Muscle of back (tissue), 11 donors: ENCODE data around the gene ZNRD2. TPM values are rescaled to one million over a fixed set of nuclear protein-coding genes. Genes with fewer than 3 reads are reported as not detected.
A peak's percentile ranks its signal among the peaks of the same experiment; 100 is the strongest.
"Not testable (repeated sequence)": the region's sequence is repeated elsewhere in the genome, so short reads cannot be mapped to it uniquely, and the experiment has no call there.

Source experiments
- DNase-seq, 3 donors: peaks; one replicate each; pipeline versions ENCODE4 v3.0.0 to v3.0.0-alpha.2; 2013
- polyA plus RNA-seq, 10 donors: library from polyadenylated mRNA; unstranded; fragments of 120-200 nt; gene quantifications; one replicate each; pipeline ENCODE4 v1.2.1, GENCODE V29; 2013; ENCODE audit not compliant: insufficient read length in 10 of 10

Gene ZNRD2
- polyA plus RNA-seq, 10 donors, result 51.9 to 71.8 (median 54.4) TPM

DNA sequence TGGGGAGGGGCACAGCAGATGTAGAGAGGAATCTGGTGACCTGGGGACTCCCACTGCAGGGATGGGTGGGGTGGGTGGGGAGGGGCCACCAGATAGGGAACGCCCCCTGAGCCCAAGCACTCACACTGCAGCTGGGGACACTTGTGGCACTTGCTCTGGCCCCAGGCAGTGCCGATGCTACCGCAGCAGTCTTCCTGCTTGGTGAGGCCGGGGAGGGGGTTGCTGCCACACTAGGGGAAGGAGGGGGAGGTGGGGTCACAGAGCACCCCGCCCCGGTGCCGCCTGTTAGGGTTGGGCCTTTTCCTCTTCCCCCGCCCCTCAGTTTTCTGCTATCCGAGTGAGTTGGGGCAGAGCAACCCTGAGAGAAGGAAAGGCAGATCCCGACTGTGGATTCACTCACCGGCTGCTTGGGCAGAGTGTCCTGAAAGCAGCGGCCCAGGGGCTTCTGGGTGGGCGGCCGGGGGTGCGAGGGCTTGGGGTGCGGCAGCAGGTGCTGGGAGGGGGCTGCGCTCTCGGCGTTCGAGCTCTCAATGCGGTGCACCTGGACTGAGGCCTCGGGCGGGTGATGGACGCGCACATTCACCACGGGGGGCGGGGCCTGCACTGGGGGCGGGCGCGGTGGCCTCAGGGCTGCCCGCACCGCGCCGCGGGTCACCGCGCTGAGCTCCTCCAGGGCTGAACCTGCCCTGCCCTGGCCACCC, 16.8 kb upstream of the ZNRD2 start:
- DNase-seq, result no peak

DNA sequence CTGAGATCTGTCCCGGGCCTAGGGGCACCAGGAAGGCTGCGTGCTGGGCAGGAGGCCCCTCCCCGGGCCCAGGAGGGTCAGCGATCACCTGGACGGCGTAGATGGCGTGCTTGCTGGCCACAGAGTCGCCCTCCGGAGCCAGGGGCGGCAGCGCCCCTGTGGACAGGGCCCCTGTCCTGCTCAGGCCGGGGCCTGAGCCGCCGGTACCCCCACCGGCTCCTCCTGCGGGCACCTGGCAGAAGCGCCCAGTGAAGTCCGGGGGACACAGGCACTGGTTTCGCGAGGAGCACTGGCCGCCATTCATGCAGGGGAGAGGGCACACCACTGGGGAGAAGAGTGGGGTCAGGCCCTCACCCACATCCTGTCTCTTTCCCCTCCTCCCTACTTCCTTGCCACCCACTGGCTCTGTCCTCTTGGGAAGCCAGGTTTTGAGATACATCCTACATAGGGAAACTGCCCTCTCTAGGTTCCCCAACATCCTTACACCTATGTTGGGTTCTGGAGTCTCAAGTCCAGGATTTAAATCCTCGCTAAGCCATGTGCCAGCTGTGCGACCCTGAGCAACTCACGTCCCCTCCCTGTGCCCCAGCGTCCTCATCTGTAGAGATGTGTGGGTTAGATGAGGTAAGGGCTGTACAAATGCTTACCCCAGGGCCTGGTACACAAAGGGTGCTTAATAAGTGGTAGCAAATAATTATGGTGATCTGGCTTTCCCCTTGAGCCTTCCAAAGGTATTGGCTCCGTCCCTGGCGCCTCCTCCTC, 16.0 kb upstream of the ZNRD2 start:
- DNase-seq, result no peak

DNA sequence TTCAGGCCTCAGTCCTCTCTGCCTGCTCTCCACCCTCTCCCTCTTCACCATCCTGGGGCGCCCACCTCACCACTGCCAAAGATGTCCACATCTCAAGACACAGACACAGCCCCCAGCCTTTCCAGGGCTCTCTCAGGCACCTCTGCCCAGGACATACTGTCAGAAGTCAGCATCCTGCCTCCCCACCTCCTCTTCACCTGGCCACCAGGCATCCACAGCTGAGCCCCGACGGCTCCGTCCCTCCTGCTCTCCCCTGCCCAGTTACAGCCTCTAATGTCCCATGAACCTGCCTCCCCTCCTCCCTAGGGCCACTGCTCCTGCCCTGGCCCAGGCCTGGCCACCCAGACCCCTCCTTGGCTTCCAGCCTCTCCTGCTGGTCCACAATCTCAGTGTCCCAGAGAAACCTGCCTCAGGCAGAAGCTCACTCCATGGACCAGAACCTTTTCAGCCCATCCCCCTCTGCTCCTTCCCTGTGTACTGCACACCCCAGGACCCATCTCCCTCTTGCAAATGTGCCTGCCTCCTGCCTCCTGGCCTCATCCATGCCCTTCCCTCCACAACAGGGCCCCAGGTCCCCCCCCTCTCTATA, 15.3 kb upstream of the ZNRD2 start:
- DNase-seq, result no peak

DNA sequence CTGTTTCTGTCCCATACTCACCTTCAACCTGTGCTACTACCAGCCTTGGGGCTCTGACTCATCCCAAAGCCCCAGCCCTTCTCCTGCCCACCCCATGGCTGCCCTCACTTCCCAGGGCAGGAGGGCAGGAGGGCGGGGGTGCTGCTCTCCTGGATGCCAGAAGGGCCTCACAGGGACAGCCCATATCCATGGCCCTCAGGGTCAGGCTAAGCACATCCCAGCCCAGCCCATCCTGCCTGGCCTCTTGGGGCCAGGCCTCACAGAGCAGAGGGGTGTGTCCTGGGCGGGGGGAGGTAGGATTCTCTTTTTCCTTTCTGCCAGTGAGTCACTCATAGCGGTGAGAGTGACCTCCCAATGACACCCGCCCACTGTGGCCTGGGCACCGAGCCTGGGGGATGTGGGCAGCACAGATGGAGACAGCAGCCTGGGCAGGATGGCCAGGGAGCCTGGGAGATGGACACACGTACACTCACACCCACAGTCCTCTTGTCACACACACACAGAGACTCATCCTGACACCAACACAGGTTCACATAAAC, 14.5 kb upstream of the ZNRD2 start:
- DNase-seq, result no peak

DNA sequence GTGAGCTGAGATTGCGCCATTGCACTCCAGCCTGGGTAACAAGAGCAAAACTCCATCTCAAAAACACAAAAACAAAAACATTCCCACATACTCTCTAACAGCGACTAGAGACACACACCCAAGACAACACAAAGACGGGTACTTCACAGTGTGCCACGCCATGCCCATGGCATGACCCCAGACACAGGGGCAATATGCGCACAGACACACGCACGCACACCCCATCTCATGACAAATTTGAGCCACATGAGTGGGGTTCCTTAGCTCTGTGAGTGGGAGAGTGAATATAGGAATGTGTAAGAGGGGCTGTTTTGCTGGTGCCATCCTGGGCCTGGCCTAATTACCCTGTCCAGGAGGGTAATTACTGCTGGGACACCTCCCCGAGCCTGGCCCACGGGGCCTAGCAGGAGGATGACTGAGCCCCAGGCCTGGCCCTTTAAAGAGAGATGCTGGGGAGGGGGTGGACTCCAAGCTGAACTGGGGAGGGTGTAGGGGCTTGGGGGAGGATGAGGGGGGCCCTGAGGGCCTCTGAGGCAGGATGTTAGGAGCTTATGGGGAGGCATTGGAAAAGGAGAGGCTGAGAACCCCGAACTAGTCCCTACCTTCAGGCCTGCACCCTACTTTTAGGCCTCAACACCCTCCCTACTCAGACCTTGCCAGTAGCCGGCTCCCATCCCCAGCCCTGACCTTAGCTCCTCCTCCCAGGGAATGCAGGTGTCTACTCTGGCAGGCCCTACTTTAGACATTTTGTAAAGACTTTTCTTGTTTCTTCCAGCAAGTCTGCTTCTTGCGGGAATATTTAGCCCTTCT, 13.6 kb upstream of the ZNRD2 start:
- DNase-seq, result no peak

DNA sequence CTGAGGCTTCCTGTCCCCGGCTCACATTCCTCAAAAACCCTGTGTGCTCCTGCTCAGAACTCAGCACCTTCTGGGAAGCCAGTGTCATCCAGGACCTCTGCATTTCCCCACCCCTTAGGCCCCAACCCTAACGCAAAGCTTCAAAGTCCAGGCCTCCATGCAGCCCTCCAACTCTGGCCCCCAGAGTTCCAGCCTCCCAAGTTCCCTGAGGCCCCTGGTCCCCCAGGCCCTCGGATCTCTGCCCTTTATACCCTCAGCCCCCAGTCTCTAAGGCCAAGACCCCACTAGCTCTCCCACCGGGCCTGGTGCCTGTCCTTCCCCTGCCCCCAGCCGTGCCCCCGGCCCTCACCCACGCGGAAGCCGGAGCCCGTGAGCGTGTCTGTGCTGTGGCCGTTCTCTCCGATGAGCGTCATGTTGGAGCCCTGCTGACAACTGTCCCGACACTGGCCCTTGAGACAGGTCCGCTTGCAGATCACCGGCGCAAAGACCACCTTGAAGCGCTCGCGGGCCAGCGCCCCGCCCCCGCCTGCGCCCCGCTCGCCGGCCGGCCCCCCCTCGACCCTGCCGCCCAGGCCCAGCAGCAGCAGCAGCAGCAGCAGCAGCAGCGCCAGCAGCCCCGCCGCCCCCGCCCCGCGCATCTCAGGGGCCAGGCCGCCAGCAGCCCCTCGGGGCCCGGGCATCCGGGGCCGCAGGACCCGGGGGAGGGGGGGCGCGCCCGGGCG, 12.8 kb upstream of the ZNRD2 start:
- DNase-seq, result peak in 1 of 3 donors; percentile 52

DNA sequence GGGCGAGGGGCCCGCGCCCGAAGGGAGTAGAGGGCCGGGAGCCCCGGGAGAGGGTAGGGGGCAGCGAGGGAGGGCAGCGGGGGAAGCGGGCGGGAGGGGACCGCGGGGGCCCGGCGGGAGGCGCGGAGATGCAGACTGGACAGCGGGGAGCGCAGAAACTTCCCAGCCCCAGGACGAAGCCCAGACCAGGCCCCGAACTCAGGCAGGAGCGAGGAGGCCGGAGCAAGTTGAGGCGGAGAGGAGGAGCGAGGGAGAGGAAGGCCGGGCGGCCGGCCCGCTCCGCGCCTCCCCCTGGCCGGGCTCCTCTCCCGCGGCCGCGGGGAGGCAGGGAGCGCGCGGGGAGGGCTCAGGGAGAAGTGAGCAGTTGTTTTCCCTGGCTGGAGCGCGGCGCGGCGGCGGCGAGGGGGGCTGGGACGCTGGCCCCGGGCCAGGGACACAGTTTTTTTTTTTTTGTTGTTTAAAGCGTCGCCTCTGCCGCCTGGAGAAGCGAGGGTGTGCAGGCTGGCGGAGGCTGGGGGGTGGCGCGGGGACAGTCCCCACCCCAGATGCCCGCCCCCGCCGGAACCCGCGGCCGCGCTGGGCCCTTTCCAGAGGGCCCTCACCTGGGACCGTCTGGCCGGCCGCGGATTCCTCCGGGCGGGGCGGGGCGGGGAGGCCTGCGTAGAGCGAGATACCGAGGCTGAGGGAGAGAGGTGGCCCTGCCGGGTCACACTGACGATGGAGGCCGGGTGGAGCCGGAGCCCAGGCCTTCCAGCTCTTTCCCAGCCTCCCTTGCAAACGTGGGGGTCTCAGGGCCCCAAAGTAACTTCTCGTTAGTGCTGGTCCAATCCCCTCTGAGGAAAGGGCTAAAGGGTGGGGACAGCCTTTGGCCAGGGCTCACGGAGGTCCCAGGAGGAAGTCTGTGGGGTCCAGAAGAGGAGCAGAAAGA, 12.0 kb upstream of the ZNRD2 start, which contains the start of gene LTBP3:
TSS of gene LTBP3 (minus strand) at position 358 of the 928 bp plus-strand sequence. CDS start 400 bp downstream, outside the sequence.
- peak; percentile 90 to 96 (median 93) for DNase-seq

DNA sequence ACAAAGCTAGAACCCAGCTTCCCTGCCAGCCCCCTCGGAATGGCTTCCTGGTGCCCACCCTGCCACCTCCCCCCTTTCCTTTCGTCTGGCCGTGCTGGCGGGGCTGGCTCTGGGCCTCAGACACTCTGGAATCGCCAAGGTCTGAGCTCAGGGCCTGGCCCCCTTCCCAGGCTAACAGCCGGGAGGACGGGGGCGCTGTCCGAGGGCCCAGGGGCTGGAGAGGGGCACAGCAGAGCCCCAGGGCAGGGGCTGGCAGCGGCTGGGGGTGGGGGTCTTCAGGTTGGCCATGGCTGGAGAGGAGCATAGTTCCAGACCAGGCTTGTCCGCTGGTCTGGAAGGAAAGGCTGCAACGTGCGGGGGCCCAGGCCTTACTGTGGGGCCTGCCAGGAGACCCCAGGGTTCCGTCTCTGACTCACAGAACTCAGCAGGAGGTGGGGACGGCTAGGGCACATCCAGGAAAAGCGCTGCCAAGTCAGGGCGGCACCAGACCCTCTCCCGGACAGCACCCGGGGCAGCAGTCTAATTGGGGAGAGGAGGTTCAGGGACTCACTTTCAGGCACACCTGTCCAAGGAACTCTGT, 11.3 kb upstream of the ZNRD2 start:
- no peak for DNase-seq

DNA sequence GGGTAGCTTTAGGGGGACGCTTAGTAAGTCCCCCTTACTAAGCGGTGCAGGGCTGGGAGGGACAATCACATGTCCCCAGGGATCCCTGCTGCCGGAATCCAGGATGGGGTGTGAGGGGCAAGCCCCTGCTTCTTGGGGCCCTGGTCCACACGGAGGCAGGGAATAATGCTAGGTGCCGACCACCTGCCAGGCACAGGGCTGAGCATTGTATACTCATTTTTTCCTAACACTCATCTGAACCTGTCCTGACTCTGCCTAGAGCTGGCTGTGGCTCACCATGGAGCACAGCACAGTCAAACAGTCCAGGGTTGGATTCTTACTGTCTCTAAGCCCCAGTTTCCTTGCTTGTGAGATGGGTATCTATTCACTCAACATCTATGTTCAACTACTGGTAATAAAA, 10.7 kb upstream of the ZNRD2 start:
- peak in 1 of 3 donors; percentile 71 for DNase-seq

DNA sequence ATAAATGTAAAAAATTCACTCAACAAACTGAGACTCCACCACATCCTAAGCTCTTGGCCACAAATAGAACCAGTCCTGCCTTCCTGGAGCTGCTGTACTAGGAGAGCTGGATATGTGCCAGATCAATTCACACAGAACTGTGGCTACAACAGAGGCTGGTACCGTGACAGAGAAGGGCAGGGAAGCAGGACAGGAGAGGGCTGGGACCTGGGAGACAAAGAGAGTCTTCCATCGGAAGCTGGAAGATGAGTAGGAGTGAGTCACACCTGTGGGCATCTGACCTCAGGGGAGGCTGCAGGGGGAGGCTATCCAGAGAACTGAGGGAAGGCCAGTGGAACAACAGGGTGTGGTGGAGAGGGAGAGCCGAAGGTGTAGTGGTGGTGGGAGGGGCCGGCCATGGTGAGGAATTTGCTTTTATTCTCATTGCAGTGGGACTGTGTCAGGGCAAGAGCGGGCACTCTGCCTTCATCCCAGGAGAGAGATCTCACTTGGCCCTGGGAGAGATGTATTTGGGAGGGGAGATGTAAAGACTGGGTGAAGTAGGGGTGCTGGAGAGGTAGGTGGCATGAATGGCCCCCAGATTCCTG, 10.2 kb upstream of the ZNRD2 start:
- peak in 1 of 3 donors; percentile 69 for DNase-seq

DNA sequence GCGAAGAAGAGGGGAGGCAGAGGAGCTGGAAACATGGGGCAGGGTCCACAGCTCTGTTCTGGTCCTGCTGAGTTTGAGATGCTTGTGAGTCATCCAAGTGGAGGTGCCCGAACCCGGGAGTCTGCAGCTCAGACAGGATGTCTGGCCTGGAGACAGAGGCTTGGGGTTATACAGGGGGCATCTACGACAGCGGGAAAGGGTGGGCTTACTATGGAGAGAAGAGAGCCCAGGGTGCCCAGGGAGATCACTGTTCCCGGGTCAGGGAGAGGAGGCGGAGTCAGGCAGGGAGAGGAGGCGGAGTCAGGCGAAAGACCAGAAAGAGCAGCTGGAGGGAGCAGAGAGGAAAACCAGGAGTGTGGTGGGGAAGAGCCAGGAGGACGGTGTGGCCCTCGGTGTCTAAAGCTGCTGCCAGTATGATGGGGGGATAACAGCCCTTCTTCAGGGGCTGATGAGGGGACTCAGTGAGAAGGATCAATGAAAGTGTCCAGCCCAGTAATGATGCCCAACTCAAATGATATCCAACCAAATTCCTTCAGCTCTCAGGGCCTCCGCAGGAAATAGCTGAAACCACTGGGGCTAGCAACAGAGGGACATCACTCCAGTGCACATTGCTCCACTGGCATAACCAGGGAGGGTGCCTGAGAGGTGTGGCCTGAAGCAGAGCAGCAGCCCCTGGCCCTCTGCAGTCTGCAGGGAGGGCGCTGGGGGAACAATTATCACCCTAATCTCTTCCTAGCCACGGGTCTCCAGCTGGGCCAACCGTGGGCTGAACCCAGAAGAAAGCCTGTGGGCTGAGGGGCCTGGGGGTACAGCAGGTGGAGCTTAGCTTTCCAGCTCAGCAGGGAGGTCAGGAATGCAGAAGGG, 9.5 kb upstream of the ZNRD2 start:
- peak in 1 of 3 donors; percentile 85 for DNase-seq

DNA sequence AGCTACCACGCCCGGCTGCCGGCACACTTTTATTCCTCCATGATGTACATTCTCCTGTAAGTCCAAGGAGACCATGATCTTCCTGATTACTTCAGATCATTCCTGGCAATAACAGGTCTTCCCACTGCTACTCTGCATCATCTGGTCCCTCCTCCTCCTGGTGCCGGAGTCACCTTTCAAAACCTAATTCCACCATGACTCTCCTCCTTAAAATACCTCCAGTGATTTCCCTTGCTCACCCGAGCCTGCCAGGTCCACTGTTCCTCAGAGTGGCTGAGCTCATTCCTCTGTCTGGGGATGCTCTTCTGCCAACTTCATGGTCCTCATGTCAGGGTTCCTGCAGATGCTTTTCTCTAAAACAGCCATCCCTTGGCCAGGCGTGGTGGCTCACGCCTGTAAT, 8.3 kb upstream of the ZNRD2 start:
- no peak for DNase-seq

DNA sequence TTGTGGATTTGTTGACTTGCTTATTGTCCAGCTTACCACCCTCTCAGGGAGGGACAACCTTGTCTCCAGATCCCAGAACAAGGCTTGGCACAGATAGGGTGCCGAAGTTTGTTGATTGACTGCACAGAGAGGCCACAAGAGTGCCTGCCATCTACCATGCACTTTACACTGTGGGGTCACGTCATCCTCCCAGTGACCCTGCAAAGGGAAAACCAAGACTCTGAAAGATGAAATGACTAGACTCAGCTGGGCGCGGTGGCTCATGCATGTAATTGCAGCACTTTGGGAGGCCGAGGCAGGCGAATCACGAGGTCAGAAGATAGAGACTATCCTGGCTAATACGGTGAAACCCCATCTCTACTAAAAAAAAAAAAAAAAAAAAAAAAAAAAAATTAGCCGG, 7.5 kb upstream of the ZNRD2 start:
- no peak for DNase-seq

DNA sequence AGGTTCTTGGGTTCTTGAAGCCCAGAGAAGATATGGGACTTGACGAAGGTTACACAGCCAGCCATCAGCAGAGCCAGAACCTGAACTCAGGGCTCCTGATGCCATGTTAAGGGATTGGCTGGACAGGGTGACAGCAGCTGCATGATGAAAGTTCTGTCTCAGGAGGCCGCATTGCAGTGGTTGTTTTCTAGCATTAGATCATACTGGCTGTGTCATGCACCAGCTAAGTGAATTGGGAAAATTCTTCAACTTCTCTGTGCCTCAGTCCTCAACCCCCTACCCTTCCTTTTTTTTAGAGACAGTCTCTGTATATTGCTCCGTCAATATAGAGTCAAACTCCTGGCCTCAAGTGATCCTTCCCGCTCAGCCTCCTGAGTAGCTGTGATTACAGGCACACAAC, 6.7 kb upstream of the ZNRD2 start:
- no peak for DNase-seq

DNA sequence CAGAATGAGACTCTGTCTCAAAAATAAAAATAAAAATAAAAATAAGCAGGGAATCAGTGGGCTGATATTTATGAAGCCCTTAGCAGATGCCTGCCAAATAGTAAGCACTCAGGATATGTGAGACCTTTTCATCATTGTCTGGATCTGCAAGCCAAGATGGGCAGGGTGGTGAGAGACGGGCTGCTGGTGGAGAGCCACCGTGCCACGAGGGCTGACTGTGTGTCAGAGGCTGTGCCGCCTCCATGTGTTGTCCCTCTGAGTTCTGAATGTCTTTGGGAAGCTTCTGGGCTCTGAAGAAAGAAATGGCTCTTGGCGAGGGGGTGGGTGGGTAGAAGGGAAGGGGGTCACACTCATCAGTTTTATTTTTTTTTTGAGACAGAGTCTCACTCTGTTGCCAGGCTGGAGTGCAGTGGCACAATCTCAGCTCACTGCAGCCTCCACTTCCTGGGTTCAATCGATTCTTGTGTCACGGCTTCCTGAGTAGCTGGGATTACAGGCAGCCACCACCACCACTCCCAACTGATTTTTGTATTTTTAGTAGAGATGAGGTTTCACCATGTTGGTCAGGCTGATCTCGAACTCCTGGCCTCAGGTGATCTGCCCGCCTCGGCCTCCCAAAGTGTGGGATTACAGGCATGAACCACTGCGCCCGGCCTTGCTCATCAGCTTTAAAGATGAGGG, 5.3 kb upstream of the ZNRD2 start:
- not testable (repeated sequence) for DNase-seq

DNA sequence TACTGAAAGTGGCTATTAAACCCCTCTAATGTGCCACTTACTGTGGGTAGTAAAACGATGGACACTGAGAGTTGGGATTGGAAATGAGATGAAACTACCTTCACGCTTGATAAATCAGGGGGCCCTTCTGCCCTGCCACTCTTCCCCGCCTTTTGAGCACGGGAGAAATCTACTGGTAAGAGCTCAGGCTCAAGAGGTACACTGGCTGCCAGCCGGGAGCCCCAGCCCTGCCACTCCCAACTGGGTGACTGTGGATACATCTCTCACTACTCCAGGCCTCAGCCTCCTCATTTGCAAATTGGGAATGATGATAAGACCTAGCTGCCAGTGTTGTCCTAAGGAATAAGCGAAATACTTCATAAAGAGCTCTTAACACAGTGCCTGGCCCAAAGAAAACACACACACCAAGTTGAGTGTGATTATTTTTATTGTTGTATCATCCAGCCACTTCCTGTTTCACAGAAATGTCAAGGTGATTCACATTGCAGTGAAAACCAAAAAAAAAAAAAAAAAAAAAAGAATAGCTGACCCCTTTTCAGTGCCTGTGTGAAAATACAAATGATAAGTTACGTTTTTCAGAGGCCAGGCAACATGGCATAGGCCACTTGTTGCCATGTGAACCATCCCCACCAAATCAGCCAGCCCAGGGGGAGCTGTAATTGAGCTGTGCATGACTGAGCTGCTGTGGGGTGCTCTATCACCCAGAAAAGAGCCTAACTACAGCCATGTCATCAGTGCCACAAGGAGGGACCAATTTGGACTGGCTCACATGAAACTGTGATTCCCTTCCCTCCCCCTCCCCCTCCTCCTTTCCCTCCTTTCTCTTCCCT, 4.4 kb upstream of the ZNRD2 start:
- DNase-seq, result no peak
